Stimulated activated CD4-positive, alpha-beta T cell treated with anti-CD3 and anti-CD28 coated beads, Interleukin-1b, Interleukin-23, amount 100 ng/mL, for 4 hours (primary cell): Measurements from ENCODE around the gene RNASEH2A.
A peak's percentile ranks its signal among the peaks of the same experiment; 100 is the strongest.
"Not testable (repeated sequence)": the region's sequence is repeated elsewhere in the genome, so short reads cannot be mapped to it uniquely, and the experiment has no call there.

Experiments used
- DNase-seq, 2 donors: peaks; one replicate each; pipeline ENCODE4 v3.0.0-alpha.2; 2020; ENCODE audit warnings: low read depth in 2 of 2

RNASEH2A gene

DNA sequence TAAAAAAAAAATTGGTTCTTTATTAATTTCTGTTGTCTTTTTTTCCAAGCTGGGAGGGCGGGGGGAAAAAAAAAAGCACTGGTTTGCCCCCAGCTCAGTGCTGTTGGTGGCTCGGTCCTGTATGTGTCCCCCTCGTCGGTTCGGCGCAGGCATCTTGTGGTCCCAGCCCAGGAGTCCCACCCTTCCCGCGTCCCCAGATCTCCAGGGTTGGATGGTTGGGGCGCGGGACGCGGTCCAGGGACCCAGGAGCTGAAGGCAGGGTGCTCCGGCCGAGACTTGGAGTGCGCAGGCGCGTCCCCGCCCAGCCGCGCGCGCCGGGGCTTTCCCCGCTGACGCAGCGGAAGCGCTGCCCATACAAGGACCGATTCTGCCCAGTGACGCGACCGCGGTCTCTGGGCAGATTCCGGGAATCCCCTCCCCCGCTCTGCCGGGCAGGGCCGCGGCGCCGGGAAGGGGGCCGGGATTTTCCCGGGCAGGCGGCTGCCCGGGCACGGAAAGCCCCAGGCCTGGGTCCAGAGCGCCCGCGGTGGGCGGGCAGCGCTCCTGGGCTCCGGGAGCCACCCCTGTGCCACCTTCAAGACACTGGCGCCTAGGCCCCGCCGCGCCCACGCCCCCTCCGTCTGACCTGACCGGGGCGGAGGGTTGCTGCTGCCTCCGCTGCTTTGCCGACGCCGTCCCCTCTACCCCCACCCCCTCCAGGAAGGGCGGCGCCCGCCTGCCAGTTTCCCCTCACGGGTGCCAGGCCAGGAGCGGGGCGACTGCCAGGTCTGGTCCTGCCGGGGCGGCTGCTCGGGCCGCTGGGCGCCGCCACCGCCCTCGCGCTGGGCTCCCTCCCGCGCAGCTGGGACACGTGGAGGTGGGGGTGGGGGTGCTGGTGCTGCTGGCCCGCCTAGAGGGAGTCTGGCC, 12.8 kb upstream of the RNASEH2A start:
- peak; percentile 92 to 96 for DNase-seq

DNA sequence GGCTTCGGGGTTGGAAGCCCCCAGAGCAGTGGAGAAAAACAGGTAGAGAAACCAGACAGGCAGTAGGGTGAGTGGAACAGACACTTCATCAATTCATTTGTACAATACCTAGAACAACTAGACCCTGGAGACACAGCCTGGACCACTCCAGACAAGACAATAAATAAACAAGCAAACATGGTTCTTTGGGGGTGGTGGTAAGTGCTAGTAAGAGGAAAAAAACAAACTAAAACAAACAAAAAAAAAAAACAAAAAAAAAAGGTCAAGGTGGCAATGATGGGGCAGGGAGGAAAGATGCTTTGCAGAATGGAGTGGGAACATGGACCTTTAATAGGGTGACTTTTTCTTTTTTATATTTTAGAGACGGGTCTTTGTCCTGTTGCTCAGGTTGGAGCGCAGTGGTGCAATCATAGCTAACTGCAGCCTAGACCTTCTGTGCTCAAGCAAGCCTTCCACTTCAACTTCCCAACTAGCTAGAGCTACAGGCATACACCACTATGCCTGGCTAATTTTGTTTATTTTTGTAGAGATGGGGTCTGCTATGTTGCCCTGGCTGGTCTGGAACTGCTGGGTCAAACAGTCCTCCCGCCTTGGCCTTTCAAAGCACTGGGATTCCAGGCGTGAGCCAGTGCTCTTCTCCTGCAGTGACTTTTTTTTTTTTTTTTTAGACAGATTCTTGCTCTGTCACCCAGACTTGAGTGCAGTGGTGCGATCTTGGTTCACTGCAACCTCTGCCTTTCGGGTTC, 12.0 kb upstream of the RNASEH2A start:
- DNase-seq, result no peak

DNA sequence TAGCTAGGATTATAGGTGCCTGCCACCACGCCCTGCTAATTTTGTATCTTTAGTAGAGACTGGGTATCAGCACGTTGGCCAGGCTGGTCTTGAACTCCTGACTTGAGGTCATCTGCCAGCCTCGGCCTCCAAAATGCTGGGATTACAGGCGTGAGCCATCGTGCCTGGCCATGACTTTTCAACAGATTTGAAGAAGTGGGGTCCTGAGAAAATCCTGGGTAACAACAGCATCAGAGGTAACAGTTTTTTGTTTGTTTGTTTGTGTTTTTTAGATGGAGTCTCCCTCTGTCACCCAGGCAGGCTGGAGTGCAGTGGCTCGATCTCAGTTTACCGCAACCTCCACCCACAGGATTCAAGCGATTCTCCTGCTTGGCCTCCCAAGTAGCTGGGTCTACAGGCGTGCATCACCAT, 11.4 kb upstream of the RNASEH2A start:
- no peak for DNase-seq

DNA sequence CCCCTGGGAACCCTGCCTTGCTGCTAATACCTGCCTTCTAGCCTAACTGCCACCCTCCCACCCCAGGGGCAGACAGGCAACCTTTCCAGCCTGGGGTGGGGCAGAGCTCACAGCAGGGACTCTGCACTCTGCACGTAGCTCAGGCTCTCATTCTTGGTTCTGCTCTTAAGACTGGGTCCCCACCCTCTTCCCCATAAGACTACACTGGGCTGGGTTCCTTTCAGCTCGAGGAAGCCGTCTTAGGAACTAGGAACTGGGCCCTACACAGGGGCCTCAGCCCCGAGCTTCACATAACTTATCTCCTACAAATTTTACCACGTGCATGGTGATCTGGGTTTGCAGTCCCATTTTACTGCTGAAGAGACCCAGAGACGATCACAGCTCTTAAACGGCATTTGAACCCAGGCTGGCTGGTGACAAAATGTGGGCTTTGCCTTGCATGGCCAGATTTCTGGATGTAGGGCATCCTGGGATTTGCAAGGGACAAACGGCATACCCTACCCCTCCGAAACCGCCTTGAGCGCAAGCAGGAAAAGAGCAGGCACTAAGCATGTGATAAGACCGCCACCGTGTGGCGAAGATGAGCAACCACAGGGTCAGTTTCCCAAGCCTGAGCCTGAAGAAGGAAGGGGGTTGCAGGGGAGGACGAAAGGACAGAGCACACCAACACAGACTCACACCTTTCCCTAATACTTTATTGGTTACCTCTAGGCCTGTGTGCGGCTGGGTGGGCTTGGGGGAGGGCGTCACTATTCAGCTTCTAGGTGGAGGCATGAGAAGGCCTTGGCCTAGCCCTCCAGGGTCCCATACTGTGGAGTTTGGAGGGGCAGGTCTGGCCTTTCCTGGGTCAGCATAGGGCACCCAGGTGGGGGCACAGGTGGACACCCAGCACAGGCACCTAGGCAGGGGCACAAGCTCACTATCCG, 10.0 kb upstream of the RNASEH2A start:
- DNase-seq, result peak; percentile 64

DNA sequence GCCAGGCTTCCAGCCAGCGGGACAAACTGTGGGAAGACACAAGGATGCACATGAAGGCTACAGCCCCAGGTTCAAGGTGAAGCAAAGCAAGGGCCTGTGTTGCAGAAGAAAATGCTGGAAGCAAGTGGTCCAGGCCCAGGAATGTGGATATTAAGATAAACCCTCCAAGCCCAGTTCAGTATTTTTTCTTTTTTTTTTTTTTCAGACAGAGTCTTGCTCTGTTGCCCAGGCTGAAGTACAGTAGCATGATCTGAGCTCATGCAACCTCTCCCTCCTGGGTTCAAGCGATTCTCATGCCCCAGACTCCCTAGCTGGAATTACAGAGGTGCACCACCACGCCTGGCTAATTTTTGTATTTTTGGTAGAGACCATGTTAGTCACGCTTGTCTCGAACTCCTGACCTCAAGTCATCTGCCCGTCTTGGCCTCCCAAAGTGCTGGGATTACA, 9.2 kb upstream of the RNASEH2A start:
- DNase-seq, result no peak

DNA sequence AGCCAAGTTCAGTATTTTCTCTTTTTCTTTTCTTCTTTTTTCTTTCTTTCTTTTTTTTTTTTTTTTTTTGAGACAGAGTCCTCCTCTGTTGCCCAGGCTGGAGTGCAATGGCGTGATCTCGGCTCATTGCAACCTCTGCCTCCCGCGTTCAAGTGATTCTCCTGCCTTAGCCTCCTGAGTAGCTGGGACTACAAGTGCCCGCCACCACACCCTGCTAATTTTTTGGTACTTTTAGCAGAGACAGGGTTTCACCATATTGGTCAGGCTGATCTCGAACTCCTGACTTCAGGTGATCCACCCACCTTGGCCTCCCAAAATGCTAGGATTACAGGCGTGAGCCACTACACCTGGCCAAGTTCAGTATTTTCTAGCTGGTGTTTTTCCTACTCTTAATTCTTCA, 8.8 kb upstream of the RNASEH2A start:
- DNase-seq, result not testable (repeated sequence)

DNA sequence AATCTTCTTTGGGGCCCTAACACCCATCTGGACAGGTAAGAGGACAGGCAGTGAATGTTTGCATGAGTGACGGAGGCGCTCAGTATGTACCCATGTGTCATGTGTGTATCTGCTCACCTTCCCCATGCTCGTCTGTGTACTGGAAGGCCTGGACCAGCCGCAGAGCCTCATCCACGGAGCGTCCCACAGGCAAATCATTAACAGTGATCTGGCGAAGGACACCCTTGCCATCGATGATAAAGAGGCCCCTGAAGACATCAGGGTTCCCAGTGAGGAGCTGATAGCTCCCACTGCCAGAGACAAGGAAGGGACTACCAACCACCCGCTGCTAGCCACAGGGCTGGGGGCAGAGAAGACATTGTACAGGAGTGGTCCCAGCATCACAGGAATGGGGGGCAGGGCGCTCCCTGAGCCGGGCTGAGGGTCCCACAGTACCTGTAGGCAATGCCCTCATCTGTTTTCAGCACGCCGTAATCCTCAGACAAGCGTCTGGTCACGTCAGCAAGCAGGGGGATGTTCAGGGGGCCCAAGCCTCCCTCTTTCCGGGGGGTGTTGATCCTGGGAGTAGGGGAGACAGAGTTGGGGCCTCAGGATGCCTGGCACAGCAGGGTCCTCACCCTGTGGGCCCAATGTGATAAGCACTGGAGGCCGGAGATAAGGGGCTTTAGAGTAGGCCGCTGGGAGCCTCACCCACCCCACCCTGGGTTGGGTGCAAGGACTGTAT, 6.5 kb upstream of the RNASEH2A start:
- DNase-seq, result no peak

DNA sequence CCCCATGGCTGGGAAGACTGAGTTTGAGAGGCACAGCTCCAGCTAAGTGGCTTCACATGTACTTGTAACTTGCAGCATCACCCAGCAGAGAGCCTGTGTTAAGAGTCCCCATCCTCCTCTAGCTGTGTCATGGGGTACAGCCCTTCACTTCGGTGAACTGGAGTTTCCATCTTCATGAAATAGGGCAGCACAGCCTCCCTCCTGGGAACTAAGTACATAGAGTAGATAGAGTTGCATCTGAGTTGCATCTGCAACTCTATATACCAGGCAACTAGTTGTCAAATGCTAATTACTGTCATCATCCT, 6.0 kb upstream of the RNASEH2A start:
- DNase-seq, result no peak

DNA sequence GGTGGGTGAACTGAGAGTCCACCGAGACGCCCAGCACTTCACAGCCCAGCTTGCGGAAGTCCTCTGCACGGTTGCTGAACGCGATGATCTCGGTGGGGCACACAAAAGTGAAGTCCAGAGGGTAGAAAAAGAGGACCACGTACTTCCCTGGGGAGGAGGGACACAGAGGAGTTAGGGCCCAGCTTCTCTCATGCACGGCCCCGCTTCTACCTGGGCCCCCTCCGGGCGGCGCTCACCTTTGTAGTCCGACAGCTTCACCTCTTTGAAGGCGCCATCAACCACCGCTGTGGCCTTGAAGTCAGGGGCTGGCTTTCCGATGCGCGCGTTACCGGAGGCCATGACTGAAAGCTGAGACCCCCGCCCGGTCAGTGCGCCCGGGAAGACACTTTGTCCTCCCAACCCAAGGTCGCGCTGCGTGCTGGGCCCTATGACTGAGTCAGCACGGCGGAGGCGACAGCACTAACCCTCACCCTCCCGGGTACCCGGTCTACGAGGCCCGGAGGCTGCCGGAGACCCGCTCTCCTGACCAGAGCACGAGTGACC, 5.4 kb upstream of the RNASEH2A start:
- DNase-seq, result no peak

DNA sequence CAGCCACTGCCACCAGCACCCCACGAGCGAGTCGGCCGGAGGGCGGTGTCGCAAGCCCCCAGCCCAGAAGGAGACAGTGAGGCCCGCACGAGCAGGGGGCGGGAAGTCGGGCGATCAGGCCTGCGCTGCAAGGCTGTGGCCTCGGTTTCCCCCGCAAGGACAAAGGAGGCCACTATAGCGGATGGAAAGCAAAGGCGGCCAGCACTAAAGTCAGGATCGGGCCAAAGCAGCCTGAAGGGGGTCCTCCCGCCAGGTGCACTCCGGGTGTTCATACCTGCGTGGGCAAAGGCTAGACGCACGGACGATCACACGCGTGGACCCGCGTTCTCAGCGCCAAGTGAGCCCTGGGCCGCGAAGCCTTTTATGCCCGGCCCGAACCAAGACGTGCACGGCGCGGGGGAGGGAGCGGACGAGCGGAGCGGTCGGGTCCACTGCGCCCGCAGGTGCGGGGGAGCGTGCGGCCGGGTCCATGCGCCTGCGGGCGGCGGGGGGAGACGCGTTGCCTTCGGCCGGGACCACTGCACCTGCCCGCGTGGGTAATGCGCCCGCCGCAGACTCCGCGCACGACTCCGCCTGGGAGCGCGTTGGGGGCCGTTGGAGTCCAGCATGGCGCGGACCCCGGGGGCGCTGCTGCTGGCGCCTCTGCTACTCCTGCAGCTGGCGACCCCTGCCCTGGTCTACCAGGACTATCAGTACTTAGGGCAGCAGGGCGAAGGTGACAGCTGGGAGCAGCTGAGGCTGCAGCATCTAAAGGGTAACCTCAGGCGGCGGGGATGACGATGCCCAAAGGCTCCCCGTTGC, 4.7 kb upstream of the RNASEH2A start, which contains the start of the genes PRDX2 and THSD8:
Gene PRDX2 (minus strand): TSS at position 335 of the 801 bp plus-strand sequence. CDS start 539 bp downstream, outside the sequence.
Gene THSD8 (plus strand): TSS at position 604 of the 801 bp plus-strand sequence. CDS start 3 bp downstream, at position 607.
- DNase-seq, result peak in 1 of 2 donors; percentile 72

DNA sequence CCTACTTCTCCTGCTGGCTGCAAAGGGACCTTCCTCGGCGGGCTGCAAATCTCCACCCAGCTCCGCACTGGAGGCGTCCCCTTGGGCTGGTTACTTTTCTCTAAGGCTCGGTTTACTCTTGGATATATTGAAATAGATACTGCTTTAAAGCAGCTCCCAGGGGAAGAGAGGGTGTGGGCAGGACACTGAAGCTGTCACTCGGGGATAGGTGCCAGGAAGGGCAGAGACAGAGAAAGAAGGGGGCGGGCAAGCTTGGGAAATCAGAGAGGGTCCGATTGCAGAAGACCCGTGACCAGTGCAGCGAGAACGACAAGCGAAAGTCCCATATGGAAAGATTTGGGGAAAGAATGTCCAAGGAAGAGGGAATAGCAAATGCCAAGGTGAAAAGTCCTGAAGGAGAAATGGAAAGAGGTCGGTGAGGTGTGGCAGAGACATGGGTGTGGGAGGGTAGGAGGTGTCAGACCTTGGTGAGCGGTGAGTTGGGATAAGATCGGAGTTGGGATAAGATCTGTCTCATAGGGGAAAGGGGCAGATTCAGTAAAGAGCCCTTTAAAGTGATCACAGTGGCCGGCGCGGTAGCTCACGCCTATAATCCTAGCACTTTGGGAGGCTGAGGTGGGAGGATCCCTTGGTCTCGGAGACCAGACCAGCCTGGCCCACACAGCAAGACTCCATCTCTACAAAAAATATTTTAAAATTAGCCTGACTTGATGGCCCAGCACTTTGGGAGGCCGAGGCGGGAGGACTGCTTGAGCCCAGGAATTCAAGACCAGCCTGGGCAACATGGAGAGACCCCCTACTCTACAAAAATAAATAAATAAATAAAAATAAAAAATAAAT, 3.9 kb upstream of the RNASEH2A start:
- DNase-seq, result no peak

DNA sequence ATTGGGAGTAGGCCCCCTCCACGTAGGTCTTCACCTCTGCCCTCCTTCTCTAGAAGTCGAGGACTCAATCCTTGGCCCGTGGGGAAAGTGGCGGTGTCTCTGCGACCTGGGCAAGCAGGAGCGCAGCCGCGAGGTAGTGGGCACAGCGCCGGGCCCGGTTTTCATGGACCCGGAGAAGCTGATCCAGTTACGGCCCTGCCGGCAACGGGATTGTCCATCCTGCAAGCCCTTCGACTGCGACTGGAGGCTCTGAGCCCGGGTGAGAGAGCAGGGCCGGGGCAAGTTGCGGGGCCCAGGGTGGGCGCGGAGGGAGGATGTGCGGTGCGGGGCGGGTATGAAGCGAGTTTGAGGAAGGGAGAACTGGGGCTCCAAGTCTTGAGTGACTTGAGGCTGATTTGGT, 2.3 kb upstream of the RNASEH2A start:
- no peak for DNase-seq

DNA sequence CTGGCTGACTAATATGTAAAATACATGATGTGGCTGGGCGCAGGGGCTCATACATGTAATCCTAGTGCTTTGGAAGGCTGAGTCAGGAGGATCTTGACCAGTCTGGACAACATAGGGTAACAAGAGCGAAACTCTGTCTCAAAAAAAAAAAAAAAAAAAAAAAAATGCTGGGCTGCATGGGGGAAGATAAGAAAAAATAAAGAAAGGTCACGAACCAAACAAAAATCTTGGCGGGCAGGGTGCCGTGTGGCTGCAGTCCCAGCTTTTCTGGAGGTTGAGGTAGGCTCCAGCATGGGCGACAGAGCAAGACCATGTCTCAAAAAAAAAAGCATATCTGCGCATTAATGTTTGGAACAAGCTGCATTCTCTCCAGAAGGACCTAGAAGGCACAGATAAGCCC, 8.7 kb downstream of the RNASEH2A start:
- DNase-seq, result no peak

DNA sequence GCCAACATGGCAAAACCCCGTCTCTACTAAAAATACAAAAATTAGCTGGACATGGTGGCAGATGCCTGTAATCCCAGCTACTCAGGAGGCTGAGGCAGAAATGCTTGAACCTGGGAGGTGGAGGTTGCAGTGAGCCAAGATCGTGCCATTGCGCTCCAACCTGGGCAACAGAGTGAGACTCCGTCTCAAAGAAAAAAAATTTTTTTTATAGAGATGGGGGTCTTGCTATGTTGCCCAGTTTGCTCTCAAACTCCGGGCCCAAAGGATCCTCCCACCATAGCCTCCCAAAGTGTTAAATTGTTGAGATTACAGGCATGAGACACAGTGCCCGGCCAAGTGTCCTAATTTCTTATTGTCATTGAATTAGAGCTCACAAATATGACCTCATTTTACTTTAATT, 10.8 kb downstream of the RNASEH2A start:
- DNase-seq, result not testable (repeated sequence)

DNA sequence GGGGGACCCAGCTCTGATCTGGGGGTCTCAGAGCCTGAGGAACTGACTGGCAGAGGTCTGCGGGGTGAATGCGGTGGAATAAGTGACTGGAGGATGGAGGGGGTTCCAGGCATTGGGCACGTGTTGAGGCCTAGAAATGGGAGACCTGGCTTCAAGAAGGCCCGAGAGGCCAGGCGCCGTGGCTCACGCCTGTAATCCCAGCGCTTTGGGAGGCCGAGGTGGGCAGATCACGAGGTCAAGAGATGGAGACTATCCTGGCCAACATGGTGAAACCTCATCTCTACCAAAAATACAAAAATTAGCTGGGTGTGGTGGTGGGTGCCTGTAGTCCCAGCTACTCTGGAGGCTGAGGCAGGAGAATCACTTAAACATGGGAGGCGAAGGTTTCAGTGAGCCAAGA, 11.4 kb downstream of the RNASEH2A start:
- DNase-seq, result not testable (repeated sequence)

DNA sequence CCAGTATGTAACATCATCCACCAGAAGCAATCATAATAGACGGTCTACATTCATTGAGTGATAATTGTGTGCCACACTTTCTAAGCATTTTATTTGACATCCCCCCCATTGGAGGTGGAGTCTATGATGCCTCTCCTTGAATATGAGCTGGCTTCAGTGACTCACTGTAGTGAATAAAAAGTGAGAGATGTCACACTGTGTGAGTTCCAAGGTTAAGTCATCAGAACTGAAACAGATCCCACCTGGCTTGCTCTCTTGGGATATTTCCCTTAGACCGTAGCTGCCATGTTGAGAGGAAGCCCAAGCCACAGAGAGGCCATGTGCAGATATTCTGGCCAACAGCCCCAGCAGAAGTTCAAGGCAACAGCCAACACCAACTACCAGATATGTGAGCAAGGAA, 15.4 kb downstream of the RNASEH2A start:
- DNase-seq, result no peak

DNA sequence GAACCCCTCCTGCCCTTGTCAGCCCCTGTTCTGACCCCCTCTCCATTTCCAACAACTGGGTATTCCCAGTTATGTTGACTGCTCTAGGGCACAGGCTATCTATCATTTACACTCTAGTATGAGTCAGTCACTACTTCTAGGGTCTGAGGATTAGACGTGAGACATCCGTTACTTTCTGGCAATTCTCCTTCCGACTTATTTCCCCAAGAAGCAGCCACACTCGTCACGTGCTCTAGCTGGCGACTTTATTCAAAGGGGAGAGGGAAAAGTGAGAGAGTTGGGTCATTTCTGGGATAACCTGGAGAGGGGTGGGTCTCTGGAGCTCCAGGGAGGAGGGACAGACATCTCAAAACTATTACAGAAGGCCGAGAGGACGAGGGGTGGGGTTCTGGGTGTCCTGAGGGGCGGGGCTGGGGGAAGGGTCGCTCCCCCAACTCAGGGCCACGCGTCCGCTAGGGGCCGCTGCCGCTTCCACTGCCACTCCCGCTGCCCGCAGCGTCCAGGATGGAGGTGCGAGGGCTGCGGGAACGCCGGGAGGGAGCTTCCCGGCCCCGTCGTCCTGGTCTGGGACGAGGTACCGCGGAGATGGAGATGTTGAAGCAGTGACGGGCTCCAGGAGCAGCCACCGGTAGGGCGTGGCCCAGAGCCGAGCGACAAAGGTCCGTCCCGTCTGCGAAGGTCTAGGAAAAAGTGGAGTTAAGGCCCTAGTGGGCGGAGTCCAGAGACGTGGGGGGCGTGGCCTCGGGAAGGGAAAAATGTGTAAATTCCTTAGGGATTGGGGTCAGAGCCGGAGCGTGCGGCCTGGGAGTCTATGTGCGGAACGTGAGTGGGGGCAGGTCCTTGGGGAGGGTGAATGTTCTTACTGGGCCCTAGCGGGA, 19.1 kb downstream of the RNASEH2A start:
- DNase-seq, result no peak

DNA sequence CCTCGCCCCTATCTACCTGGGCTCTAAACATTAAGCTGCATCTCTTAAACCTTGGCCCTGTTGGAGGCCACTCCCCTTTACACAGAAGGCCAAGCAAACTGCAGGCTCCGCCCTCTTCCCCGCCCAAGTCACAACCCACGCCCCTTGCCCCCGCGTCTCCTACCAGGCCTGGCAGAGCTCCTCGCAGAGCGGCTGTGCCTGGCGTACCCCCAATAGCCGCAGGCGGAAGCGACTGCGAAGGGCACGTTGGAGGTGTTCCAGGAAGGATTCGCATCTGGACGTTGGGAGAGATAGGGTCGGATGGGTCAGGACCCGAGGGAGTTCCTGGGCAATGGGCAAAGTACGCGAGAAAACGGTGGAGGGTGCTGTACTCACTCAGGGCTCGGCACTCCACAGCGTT, 22.1 kb downstream of the RNASEH2A start:
- DNase-seq, result no peak
